HL-60 (cell line): ENCODE data around the gene PTPA.

ENCODE experiments used
- GABPA ChIP-seq: IDR thresholded peaks from 2 replicates; pipeline ENCODE4 v1.6.1; 2012; ENCODE audit warnings: low read depth
- TF ChIP-seq, protein P1 (sequence below): IDR thresholded peaks from one replicate; pipeline ENCODE4 v1.5.1; 2011; ENCODE audit warnings: low read length, control low read depth, inconsistent platforms; ENCODE audit not compliant: insufficient read depth

DNA sequence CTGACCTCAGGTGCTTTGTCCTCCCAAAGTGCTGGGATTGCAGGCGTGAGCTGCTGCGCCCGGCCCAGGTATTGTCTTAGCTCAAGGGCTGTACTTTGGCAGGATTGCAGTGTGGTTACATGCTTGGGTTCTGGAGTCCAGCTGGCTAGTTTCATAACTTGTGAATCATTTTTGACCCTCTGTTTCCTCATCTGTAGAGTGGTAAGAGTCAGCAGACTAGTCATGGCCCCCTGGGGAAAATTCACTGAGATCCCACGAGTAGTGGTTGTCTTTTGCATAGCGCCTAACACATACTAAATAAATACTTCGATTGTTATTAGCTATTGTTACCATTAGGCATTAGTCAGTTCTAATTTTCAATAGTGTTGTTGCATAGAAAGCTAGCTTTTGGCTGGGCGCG is 14.3 kb downstream of the PTPA start:
- TF ChIP-seq, protein P1, sequence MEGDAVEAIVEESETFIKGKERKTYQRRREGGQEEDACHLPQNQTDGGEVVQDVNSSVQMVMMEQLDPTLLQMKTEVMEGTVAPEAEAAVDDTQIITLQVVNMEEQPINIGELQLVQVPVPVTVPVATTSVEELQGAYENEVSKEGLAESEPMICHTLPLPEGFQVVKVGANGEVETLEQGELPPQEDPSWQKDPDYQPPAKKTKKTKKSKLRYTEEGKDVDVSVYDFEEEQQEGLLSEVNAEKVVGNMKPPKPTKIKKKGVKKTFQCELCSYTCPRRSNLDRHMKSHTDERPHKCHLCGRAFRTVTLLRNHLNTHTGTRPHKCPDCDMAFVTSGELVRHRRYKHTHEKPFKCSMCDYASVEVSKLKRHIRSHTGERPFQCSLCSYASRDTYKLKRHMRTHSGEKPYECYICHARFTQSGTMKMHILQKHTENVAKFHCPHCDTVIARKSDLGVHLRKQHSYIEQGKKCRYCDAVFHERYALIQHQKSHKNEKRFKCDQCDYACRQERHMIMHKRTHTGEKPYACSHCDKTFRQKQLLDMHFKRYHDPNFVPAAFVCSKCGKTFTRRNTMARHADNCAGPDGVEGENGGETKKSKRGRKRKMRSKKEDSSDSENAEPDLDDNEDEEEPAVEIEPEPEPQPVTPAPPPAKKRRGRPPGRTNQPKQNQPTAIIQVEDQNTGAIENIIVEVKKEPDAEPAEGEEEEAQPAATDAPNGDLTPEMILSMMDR, result no peak
- TF ChIP-seq GABPA, result no peak
